SK-N-MC (cell line): ENCODE data around the gene LRRC72.

Source experiments
- DNase-seq: peaks from one replicate; pipeline ENCODE4 v3.0.0-alpha.2; 2011; ENCODE audit warnings: low read depth, low spot score
- H3K27ac ChIP-seq: fragments of 200-600 bp; sonication (generic); 2 replicates; pipeline ENCODE4 v1.5.1; 2016; ENCODE audit warnings: mixed run types
- H3K36me3 ChIP-seq: fragments of 200-600 bp; sonication (generic); 2 replicates; pipeline ENCODE4 v1.6.1; 2017; ENCODE audit warnings: antibody characterized with exemption, low read length, mixed read lengths; ENCODE audit not compliant: insufficient read depth
- H3K4me3 ChIP-seq: fragments of 200-600 bp; sonication (generic); 2 replicates; pipeline ENCODE4 v1.5.1; 2016
- H3K9ac ChIP-seq: fragments of 200-600 bp; sonication (generic); 2 replicates; pipeline ENCODE4 v1.8.0; 2017; ENCODE audit warnings: mixed run types, mixed read lengths; ENCODE audit not compliant: insufficient read length
- H3K9me3 ChIP-seq: fragments of 200-600 bp; sonication (generic); 2 replicates; pipeline ENCODE4 v1.6.1; 2017; ENCODE audit warnings: low read depth, mild to moderate bottlenecking, antibody characterized with exemption, low read length, moderate library complexity, mixed read lengths
- EZH2 ChIP-seq: fragments of 200-600 bp; sonication (generic); IDR thresholded peaks from one replicate; pipeline ENCODE4 v1.6.1; 2017; ENCODE audit warnings: antibody characterized with exemption
- FOXP2 ChIP-seq: optimal IDR thresholded peaks from 2 replicates; pipeline ENCODE3; 2011; ENCODE audit warnings: mild to moderate bottlenecking, moderate library complexity; ENCODE audit not compliant: insufficient read depth; ENCODE audit errors: extremely low read length, control extremely low read depth
- POLR2AphosphoS5 ChIP-seq: IDR thresholded peaks from 2 replicates; pipeline ENCODE4 v1.6.1; 2012; ENCODE audit warnings: mild to moderate bottlenecking, low read depth, low read length, borderline replicate concordance

LRRC72 gene

DNA sequence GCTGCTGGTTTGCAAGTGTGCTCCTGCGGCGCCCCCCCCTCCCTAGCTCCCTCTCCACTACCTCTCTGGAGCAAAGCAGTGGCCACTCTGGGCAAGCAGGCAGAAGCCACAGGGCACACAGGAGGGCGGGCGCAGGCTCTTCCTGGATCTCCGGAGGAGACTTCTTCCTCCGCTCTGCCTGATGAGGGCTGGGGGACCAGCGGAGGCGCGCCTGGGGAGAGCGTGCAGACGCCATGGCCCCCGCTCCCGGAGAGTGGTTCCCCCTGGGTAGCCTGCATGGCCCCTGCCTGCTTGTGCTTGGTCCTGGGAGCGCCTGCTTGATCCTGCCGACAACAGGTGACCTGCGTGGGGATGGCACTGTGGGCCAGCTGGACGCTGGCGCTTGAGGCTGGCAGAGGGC is 89.9 kb downstream of the LRRC72 start:
- Histone ChIP-seq H3K27ac (no peak overlapping the region), H3K9ac (no peak overlapping the region), H3K4me3 (no peak overlapping the region), H3K36me3 (no peaks in the 10 kb centered on the region), H3K9me3 (no peaks in the 10 kb centered on the region)
- no peak for TF ChIP-seq POLR2AphosphoS5
- TF ChIP-seq FOXP2 = no peak
- TF ChIP-seq EZH2 = no peak
- DNase-seq = no peak

DNA sequence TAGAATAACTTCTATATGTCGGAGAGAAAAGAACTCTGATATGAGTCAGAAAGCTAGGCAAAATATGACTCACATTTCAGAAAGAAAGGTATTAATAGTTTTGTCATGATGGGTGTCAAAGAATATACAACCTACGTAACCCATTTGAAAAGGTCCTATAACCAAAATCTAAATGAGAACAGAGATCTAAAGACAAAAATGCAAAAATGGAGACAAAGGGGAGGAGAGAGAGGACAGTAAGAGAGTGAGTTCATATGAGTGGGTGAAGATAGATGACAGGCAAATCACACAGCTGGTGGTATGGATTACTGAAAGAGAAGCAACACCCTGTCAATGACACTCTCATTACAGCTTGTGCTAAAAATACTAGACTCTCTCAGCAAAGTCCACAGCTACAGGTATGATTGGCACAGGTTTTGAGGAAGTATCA is 93.4 kb downstream of the LRRC72 start:
- TF ChIP-seq FOXP2 = no peak
- no peak for TF ChIP-seq EZH2
- TF ChIP-seq POLR2AphosphoS5 = no peak
- Histone ChIP-seq H3K36me3 (no peaks in the 10 kb centered on the region), H3K4me3 (no peak overlapping the region), H3K27ac (no peak overlapping the region), H3K9me3 (no peaks in the 10 kb centered on the region), H3K9ac (no peak overlapping the region)
- no peak for DNase-seq

DNA sequence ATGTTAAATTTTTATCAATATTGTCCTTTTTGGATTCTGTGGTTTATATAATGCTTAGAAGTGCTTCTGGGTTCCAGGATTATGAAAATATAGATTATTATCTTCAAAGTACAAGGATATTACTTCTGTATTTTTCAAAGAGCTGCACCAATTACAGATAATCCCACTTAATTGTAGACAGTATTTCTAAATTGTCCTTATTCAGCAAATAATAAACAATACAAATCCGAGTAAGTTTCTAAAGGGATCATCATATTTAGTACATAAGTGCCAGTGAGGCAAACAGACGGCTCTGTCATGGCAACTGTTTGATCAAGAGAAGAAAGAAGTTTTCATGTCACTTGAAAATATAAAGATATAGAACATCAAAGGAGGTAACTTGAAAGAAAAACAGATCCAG is 99.8 kb downstream of the LRRC72 start:
- Histone ChIP-seq H3K9ac (no peak overlapping the region), H3K27ac (no peak overlapping the region), H3K4me3 (no peak overlapping the region), H3K36me3 (no peaks in the 10 kb centered on the region), H3K9me3 (no peaks in the 10 kb centered on the region)
- DNase-seq = no peak
- TF ChIP-seq EZH2 = no peak
- TF ChIP-seq POLR2AphosphoS5 = no peak
- no peak for TF ChIP-seq FOXP2

DNA sequence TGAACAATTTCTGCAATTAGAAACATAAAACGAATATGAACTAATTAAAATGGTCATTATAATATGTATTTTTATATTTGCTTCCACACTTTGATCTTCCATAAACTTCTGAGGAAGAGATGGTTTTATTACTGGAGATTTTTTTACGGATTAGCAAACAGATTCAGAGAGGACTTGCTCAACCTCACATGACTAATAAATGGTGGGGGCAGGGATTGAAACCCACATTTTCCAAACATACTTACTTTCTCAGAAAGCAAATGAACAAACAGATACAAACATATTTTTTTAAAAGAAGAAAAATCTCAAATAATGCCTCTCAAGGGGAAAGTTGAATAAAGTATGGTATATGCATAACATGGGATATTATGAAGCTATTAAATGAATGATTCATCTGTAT is 100.6 kb downstream of the LRRC72 start:
- Histone ChIP-seq H3K9me3 (no peaks in the 10 kb centered on the region), H3K27ac (no peak overlapping the region), H3K4me3 (no peak overlapping the region), H3K9ac (no peak overlapping the region), H3K36me3 (no peaks in the 10 kb centered on the region)
- no peak for DNase-seq
- TF ChIP-seq FOXP2 = no peak
- TF ChIP-seq POLR2AphosphoS5 = no peak
- TF ChIP-seq EZH2 = no peak

DNA sequence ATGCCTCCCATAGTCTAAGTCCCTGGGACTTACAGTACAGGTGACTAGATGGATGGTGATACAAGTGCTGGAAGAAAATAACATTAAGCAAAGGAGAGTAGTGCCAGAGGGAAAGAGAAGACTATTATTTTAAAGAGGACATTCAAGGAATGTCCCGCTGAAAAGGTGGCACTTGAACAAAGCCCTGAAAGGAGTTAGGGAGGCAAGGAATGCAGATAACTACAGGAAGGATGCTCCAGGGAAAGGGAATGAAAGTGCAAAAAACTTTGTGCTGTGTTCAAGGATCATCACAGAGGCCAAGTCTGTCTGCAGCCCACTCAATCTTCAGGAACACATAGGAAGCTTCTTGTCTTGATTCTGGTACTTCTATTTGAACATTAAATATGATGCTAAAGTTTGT is 104.0 kb downstream of the LRRC72 start:
- TF ChIP-seq POLR2AphosphoS5 (no peak), EZH2 (no peak), FOXP2 (no peak)
- DNase-seq = no peak
- Histone ChIP-seq H3K9ac (no peak overlapping the region), H3K27ac (no peak overlapping the region), H3K9me3 (no peaks in the 10 kb centered on the region), H3K36me3 (no peaks in the 10 kb centered on the region), H3K4me3 (no peak overlapping the region)
